Hepatocyte (in vitro differentiated cells): ENCODE measurements around the gene ARHGAP31. TPM values are rescaled to one million over a fixed set of nuclear protein-coding genes. Genes with fewer than 3 reads are reported as not detected.
A peak's percentile ranks its signal among the peaks of the same experiment; 100 is the strongest.
"Not testable (repeated sequence)": the region's sequence is repeated elsewhere in the genome, so short reads cannot be mapped to it uniquely, and the experiment has no call there.

Experiments
- DNase-seq: peaks from one replicate; pipeline ENCODE4 v3.0.0-alpha.2; 2016; ENCODE audit warnings: low spot score
- H2AFZ ChIP-seq: fragments of 200-600 bp; sonication (generic); 2 replicates; pipeline ENCODE4 v1.6.0; 2016; ENCODE audit warnings: antibody characterized with exemption, mild to moderate bottlenecking
- H3K27ac ChIP-seq: fragments of 200-600 bp; sonication (generic); 2 replicates; pipeline ENCODE4 v1.5.1; 2016; ENCODE audit warnings: mild to moderate bottlenecking
- H3K27me3 ChIP-seq: fragments of 200-600 bp; sonication (generic); 2 replicates; pipeline ENCODE4 v1.6.1; 2016
- H3K36me3 ChIP-seq: fragments of 200-600 bp; sonication (generic); replicated peaks from 2 replicates; pipeline ENCODE4 v1.5.1; 2016; ENCODE audit warnings: low read depth; ENCODE audit not compliant: insufficient read depth
- H3K4me1 ChIP-seq: fragments of 200-600 bp; sonication (generic); 2 replicates; pipeline ENCODE4 v1.5.1; 2016; ENCODE audit warnings: mild to moderate bottlenecking, moderate library complexity; ENCODE audit not compliant: insufficient read depth
- H3K4me2 ChIP-seq: fragments of 200-600 bp; sonication (generic); 2 replicates; pipeline ENCODE4 v1.6.0; 2016
- H3K4me3 ChIP-seq: fragments of 200-600 bp; sonication (generic); 2 replicates; pipeline ENCODE4 v1.5.1; 2016; ENCODE audit warnings: mild to moderate bottlenecking
- H3K79me2 ChIP-seq: fragments of 200-600 bp; sonication (generic); 2 replicates; pipeline ENCODE4 v1.6.0; 2017; ENCODE audit warnings: mild to moderate bottlenecking
- H3K9me2 ChIP-seq: fragments of 200-600 bp; sonication (generic); replicated peaks from 2 replicates; pipeline ENCODE4 v1.6.0; 2017; ENCODE audit warnings: mild to moderate bottlenecking; ENCODE audit not compliant: insufficient read depth
- H3K9me3 ChIP-seq: fragments of 200-600 bp; sonication (generic); 2 replicates; pipeline ENCODE4 v1.5.1; 2016; ENCODE audit warnings: low read depth, mild to moderate bottlenecking
- H4K20me1 ChIP-seq: fragments of 200-600 bp; sonication (generic); 2 replicates; pipeline ENCODE4 v1.6.0; 2016; ENCODE audit warnings: mild to moderate bottlenecking; ENCODE audit not compliant: insufficient read depth, poor library complexity, severe bottlenecking
- CTCF ChIP-seq: fragments of 200-600 bp; sonication (generic); IDR thresholded peaks from 2 replicates; pipeline ENCODE4 v1.5.1; 2016; ENCODE audit warnings: antibody characterized with exemption, mild to moderate bottlenecking; ENCODE audit not compliant: poor library complexity
- EZH2 ChIP-seq: fragments of 200-600 bp; sonication (generic); IDR thresholded peaks from 2 replicates; pipeline ENCODE4 v1.6.1; 2016; ENCODE audit warnings: antibody characterized with exemption, mild to moderate bottlenecking, borderline replicate concordance
- EZH2phosphoT487 ChIP-seq: fragments of 200-600 bp; sonication (generic); IDR thresholded peaks from one replicate; pipeline ENCODE4 v1.6.1; 2018; ENCODE audit warnings: antibody characterized with exemption, mild to moderate bottlenecking, low read depth, moderate library complexity; ENCODE audit not compliant: unreplicated experiment, severe bottlenecking
- WGBS: methylation state at CpG from one replicate; pipeline ENCODE4 v1.1.6; 2016; ENCODE audit warnings: low lambda C conversion rate; ENCODE audit errors: missing lambda C conversion rate; 5-methylcytosine and 5-hydroxymethylcytosine counted together
- polyA plus RNA-seq: library from polyadenylated mRNA; unstranded; fragments of >200 nt; fragmentation: Nextera tagmentation; extraction: Ambion mirVana; gene quantifications from 2 replicates; pipeline ENCODE4 v1.2.1, GENCODE V29; 2016
- total RNA-seq: library from RNA; depleted of rRNA; stranded (reverse); fragments of >200 nt; gene quantifications from 2 replicates; pipeline ENCODE4 v1.2.3, GENCODE V29; 2014

The ARHGAP31 gene
- total and polyA plus RNA-seq, 2 experiments from 2014 or later: 2.9 to 7.3 TPM

- Histone ChIP-seq H3K27ac (peak overlapping the region; percentile 61), H3K79me2 (no peaks in the 10 kb centered on the region), H3K4me3 (no peak overlapping the region), H3K4me1 (peaks cover 24% of the 10 kb centered on the region), H3K27me3 (no peaks in the 10 kb centered on the region), H3K36me3 (no peaks in the 10 kb centered on the region), H2AFZ (no peak overlapping the region), H3K9me3 (no peaks in the 10 kb centered on the region), H3K9me2 (no peaks in the 10 kb centered on the region), H3K4me2 (peak overlapping the region; percentile 42), H4K20me1 (no peaks in the 10 kb centered on the region)
- TF ChIP-seq EZH2 (no peak), CTCF (peak; percentile 42)
- peak; percentile 50 for DNase-seq
- WGBS: 64% methylated on average over 6 of the region's 6 CpGs
Observed at GRCh38 chr3:119352863-119353527, 58.8 kb downstream of the ARHGAP31 start.

DNA sequence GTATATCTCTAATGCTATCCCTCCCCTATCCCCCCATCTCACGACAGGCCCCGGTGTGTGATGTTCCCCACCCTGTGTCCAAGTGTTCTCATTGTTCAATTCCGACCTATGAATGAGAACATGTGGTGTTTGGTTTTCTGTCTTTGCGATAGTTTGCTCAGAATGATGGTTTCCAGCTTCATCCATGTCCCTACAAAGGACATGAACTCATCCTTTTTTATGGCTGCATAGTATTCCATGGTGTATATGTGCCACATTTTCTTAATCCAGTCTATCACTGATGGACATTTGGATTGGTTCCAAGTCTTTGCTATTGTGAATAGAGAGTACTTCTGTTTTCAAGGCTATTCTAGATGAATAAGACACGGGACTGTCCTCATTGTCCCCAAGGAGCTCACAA is 61.4 kb downstream of the ARHGAP31 start:
- not testable (repeated sequence) for H3K9me2 ChIP-seq, H3K27me3 ChIP-seq, H3K4me2 ChIP-seq, H3K4me3 ChIP-seq, H3K27ac ChIP-seq, H2AFZ ChIP-seq, H4K20me1 ChIP-seq, H3K36me3 ChIP-seq, H3K79me2 ChIP-seq, H3K9me3 ChIP-seq, DNase-seq
- H3K4me1 ChIP-seq: peaks cover 20% of the 10 kb centered on the region
- WGBS: 97% methylated on average over 5 of the region's 5 CpGs

- Histone ChIP-seq H3K9me2 (no peaks in the 10 kb centered on the region), H3K4me3 (no peak overlapping the region), H3K4me1 (peaks cover 22% of the 10 kb centered on the region), H2AFZ (no peak overlapping the region), H3K4me2 (peak overlapping the region; percentile 27), H3K36me3 (no peaks in the 10 kb centered on the region), H4K20me1 (no peaks in the 10 kb centered on the region), H3K27ac (no peak overlapping the region), H3K27me3 (no peaks in the 10 kb centered on the region), H3K9me3 (no peaks in the 10 kb centered on the region), H3K79me2 (no peaks in the 10 kb centered on the region)
- DNase-seq: no peak
- TF ChIP-seq EZH2: no peak
- TF ChIP-seq CTCF: no peak
- no peak for TF ChIP-seq EZH2phosphoT487
Observed at GRCh38 chr3:119356646-119357045, 62.5 kb downstream of the ARHGAP31 start.

DNA sequence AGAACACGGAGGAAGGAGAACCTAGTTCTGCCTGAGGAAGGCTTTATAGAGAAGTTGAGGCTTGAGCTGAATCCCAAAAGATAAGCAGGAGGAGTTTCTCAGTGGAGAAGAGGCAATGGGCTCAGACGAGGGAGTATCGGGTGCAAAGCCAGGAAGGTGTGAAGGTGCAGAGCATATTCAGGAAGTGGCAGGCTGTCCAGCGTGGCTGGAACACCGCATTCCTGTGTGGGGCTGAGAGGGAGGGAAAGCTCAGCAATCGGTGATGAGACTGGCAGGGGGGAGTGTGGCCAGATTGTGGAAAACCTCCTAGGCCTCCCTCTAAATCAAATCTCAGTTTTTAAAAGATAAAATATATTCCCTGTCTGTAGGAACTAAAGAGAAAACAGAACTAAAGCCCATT is 63.0 kb downstream of the ARHGAP31 start:
- DNase-seq: no peak
- peak overlapping the region; percentile 17 for H2AFZ ChIP-seq
- H3K4me3 ChIP-seq: no peak overlapping the region
- no peaks in the 10 kb centered on the region for H3K79me2 ChIP-seq
- H3K27me3 ChIP-seq: no peaks in the 10 kb centered on the region
- no peak for TF ChIP-seq EZH2phosphoT487
- no peak for TF ChIP-seq EZH2
- TF ChIP-seq CTCF: no peak
- H3K4me1 ChIP-seq: peaks cover 22% of the 10 kb centered on the region
- H4K20me1 ChIP-seq: no peaks in the 10 kb centered on the region
- H3K4me2 ChIP-seq: peak overlapping the region; percentile 27
- 23% methylated on average over 6 of the region's 6 CpGs for WGBS
- peak overlapping the region; percentile 5 for H3K27ac ChIP-seq
- H3K36me3 ChIP-seq: no peaks in the 10 kb centered on the region
- no peaks in the 10 kb centered on the region for H3K9me2 ChIP-seq
- H3K9me3 ChIP-seq: no peaks in the 10 kb centered on the region
